ENCODE results near the gene LNX1. TPM values are rescaled to one million over a fixed set of nuclear protein-coding genes. Genes with fewer than 3 reads are reported as not detected.

The LNX1 gene
- total and polyA plus RNA-seq, 7 donors = 2.3 to 7.9 (median 4.6) TPM

GRCh38 chr4:53587135-53587534 lies 4.2 kb downstream of the LNX1 start:
- intact Hi-C loops (cut with DNase I) = no loop called here
- WGBS, 2 donors = 16 to 59% methylated on average over 2 of the region's 2 CpGs
- Histone ChIP-seq H3K4me1 (peaks cover 0 to 7% (median 0%) of the 10 kb centered on the region in 4 donors), H3K36me3 (no peaks in the 10 kb centered on the region), H3K4me3 (no peak overlapping the region), H3K9me3 (no peaks in the 10 kb centered on the region), H3K27me3 (peaks cover 0 to 9% (median 0%) of the 10 kb centered on the region in 3 donors), H3K27ac (no peak overlapping the region)
- DNase-seq = no peak
- TF ChIP-seq CTCF (IDR thresholded peaks at IDR 0.05) (no peak), POLR2AphosphoS5 (IDR thresholded peaks at IDR 0.05) (no peak), EP300 (IDR thresholded peaks at IDR 0.05) (no peak), POLR2A (IDR thresholded peaks at IDR 0.05) (no peak)

GRCh38 chr4:53586121-53586816 lies 5.0 kb downstream of the LNX1 start:
- intact Hi-C loops (cut with DNase I) = no loop called here
- H3K4me3 ChIP-seq = no peak overlapping the region
- no peak overlapping the region for H3K27ac ChIP-seq
- peaks cover 0 to 7% (median 0%) of the 10 kb centered on the region in 4 donors for H3K4me1 ChIP-seq
- H3K27me3 ChIP-seq = peaks cover 0 to 4% (median 0%) of the 10 kb centered on the region in 3 donors
- no peaks in the 10 kb centered on the region for H3K9me3 ChIP-seq
- WGBS, 2 donors = 78 to 85% methylated on average over 6 of the region's 6 CpGs
- DNase-seq = no peak
- no peaks in the 10 kb centered on the region for H3K36me3 ChIP-seq
- no peak for TF ChIP-seq POLR2A (IDR thresholded peaks at IDR 0.05)
- TF ChIP-seq EP300 (IDR thresholded peaks at IDR 0.05) = no peak
- no peak for TF ChIP-seq CTCF (IDR thresholded peaks at IDR 0.05)
- TF ChIP-seq POLR2AphosphoS5 (IDR thresholded peaks at IDR 0.05) = no peak

- intact Hi-C loops (cut with DNase I) = no loop called here
- no peak overlapping the region for H3K27ac ChIP-seq
- no peak for DNase-seq
- no peak for TF ChIP-seq POLR2A (IDR thresholded peaks at IDR 0.05)
- no peak for TF ChIP-seq POLR2AphosphoS5 (IDR thresholded peaks at IDR 0.05)
- no peak for TF ChIP-seq CTCF (IDR thresholded peaks at IDR 0.05)
- no peak for TF ChIP-seq EP300 (IDR thresholded peaks at IDR 0.05)
- no peaks in the 10 kb centered on the region for H3K27me3 ChIP-seq
- peaks cover 0 to 7% (median 0%) of the 10 kb centered on the region in 4 donors for H3K4me1 ChIP-seq
- no peaks in the 10 kb centered on the region for H3K9me3 ChIP-seq
- 60 to 75% methylated on average over 4 of the region's 4 CpGs for WGBS, 2 donors
- H3K36me3 ChIP-seq = no peaks in the 10 kb centered on the region
- no peak overlapping the region for H3K4me3 ChIP-seq
Observed at GRCh38 chr4:53584658-53585057, 6.6 kb downstream of the LNX1 start.

GRCh38 chr4:53583513-53583912 lies 7.8 kb downstream of the LNX1 start:
- no peaks in the 10 kb centered on the region for H3K36me3 ChIP-seq
- intact Hi-C loops (cut with DNase I) = no loop called here
- no peak overlapping the region for H3K4me3 ChIP-seq
- H3K27ac ChIP-seq = no peak overlapping the region
- H3K27me3 ChIP-seq = no peaks in the 10 kb centered on the region
- TF ChIP-seq POLR2A (IDR thresholded peaks at IDR 0.05) (no peak), POLR2AphosphoS5 (IDR thresholded peaks at IDR 0.05) (no peak), CTCF (IDR thresholded peaks at IDR 0.05) (no peak), EP300 (IDR thresholded peaks at IDR 0.05) (no peak)
- 79 to 94% methylated on average over 3 of the region's 3 CpGs for WGBS, 2 donors
- no peak for DNase-seq
- no peaks in the 10 kb centered on the region for H3K9me3 ChIP-seq
- peaks cover 0 to 7% (median 0%) of the 10 kb centered on the region in 4 donors for H3K4me1 ChIP-seq

All from sigmoid colon (tissue), 7 donors.